Measurements from ENCODE around the gene TMEM203.
A peak's percentile ranks its signal among the peaks of the same experiment; 100 is the strongest.

The TMEM203 gene

GRCh38 chr9:137159105-137160053 is 46.1 kb downstream of the TMEM203 start:
- Mint-ChIP-seq H3K4me3 (no peak overlapping the region), H3K27ac (no peak overlapping the region), H3K27me3 (peaks cover 80% of the 10 kb centered on the region), H3K4me1 (ENCODE audit: low read depth) (peaks cover 27% of the 10 kb centered on the region), H3K9me3 (no peaks in the 10 kb centered on the region), H3K36me3 (ENCODE audit: low read depth) (no peaks in the 10 kb centered on the region)
- DNase-seq: no peak

- Mint-ChIP-seq H3K27ac (no peak overlapping the region), H3K27me3 (peaks cover 76% of the 10 kb centered on the region), H3K9me3 (no peaks in the 10 kb centered on the region), H3K4me3 (no peak overlapping the region), H3K4me1 (ENCODE audit: low read depth) (peaks cover 27% of the 10 kb centered on the region), H3K36me3 (ENCODE audit: low read depth) (no peaks in the 10 kb centered on the region)
- no peak for DNase-seq
These were observed 46.8 kb downstream of the TMEM203 start for GRCh38 chr9:137158625-137159024.

- Mint-ChIP-seq H3K36me3 (ENCODE audit: low read depth) (no peaks in the 10 kb centered on the region), H3K4me3 (no peak overlapping the region), H3K27me3 (peaks cover 70% of the 10 kb centered on the region), H3K27ac (no peak overlapping the region), H3K9me3 (no peaks in the 10 kb centered on the region), H3K4me1 (ENCODE audit: low read depth) (peaks cover 22% of the 10 kb centered on the region)
- DNase-seq: no peak
These were observed 47.6 kb downstream of the TMEM203 start for GRCh38 chr9:137157618-137158415.

- peaks cover 21% of the 10 kb centered on the region for H3K4me1 Mint-ChIP-seq (ENCODE audit: low read depth)
- H3K9me3 Mint-ChIP-seq: no peaks in the 10 kb centered on the region
- H3K27me3 Mint-ChIP-seq: peaks cover 64% of the 10 kb centered on the region
- peak; percentile 74 for DNase-seq
- peak overlapping the region; percentile 44 for H3K4me3 Mint-ChIP-seq
- no peak overlapping the region for H3K27ac Mint-ChIP-seq
- no peaks in the 10 kb centered on the region for H3K36me3 Mint-ChIP-seq (ENCODE audit: low read depth)
These were observed 48.7 kb downstream of the TMEM203 start for GRCh38 chr9:137156567-137157375.

Data from activated T-cell treated with anti-CD3 and anti-CD28 coated beads, Interleukin-2, amount 50 U/mL, for 24 hours (primary cell).